NCI-H187 treated with DMSO at 0.1 percent for 48 hours (cell line): Measurements from ENCODE around the gene GALT.

Experiments
- DNase-seq: peaks from one replicate; lab custom pipeline; 2025; lab: John Stamatoyannopoulos, UW

GALT gene

DNA sequence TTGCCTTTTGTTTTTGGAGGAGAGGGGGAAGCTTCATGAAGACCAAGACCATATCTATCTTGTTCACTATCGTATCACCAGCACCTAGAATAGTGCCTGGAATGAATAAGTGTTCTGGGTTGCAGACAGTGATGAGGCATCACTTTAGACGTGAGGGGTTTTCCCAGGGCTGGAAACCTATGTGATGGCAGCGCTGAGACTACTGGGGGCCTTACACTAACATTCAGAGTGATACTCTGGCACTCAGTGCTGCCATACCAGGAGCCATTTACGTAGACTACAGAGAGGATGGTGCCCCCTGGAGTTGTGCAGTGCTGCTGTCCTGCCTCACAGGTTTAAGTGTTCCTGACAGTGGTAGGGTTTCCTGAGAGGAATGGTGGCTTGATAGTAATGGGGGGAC is 37.7 kb downstream of the GALT start:
- DNase-seq, result no peak

DNA sequence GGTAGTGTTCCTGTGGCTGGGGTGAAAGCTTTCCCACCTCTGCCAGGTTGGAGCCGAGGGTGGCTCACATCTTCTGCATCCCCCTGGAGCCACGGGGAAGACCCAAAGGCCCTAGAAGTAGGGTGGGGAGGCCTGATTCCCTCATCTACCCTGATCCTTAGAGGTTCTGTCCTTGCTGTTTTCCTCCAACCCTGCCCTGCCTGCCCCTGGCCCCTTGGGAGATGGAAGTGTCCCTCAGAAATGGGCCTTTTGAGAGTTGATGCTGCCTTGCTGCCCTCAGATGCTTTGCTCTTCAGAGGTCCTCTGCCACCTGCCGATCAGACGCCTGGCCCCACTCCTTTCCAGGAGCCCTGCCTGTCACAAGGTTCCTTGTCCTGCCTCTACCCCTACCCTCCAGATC is 38.3 kb downstream of the GALT start:
- no peak for DNase-seq

DNA sequence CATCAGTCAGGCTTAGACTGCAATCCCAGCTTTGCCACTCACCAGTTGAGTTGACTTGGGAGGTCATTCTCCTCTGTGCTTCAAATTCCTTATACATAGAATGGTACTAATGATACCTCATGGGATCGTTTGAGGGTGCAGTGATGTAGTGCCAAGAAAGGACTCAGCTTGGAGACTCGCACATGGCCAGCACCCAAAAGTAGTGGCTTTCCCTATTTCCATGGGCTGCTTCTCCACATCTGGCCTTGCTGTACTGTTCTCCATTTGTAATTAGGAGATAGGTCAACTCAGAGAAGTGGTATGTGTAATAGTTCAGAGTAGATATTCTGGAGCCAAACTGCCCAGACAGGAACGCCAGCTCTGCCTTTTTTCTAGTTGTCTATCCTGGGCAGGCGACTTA is 39.1 kb downstream of the GALT start:
- DNase-seq, result no peak

- no peak for DNase-seq
Measured at GRCh38 chr9:34686231-34686630, 39.8 kb downstream of the GALT start.

- DNase-seq, result no peak
Measured at GRCh38 chr9:34686732-34687131, 40.3 kb downstream of the GALT start.

DNA sequence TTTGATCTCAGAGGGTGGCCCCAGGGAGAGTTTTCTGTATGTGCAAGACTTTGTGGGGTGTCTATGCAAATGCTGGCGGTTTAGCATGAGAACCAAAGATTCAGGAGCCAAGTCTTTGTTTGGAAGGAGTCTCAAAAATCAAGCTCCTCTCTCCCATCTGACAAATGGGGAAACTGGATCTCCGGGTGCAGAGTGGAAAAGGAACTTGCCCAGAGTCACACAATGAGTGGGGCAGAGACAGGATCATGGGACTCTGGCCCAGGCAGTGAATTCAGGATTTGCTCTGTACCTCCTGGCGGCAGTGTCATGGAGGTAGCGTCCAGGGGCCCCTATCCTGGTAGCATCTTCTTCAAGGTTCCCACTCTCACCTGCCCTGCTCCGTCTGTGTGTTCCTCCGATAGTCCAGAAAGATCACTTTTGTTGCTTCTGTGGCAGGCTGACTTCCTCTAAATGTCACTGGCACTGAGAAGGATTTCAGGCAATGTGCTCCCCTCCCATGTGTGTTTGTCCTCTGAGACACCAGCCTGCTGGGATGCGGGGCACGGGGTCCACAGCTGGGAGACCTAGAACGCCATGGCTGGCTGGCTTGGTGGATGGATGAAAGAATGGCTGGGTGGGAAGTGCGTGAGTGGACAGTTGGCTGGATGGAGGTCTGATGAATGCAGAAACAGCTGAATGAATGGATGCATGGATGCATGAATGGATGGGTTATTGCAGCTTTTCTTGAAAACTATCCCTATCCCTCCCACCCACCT is 41.0 kb downstream of the GALT start:
- no peak for DNase-seq

DNA sequence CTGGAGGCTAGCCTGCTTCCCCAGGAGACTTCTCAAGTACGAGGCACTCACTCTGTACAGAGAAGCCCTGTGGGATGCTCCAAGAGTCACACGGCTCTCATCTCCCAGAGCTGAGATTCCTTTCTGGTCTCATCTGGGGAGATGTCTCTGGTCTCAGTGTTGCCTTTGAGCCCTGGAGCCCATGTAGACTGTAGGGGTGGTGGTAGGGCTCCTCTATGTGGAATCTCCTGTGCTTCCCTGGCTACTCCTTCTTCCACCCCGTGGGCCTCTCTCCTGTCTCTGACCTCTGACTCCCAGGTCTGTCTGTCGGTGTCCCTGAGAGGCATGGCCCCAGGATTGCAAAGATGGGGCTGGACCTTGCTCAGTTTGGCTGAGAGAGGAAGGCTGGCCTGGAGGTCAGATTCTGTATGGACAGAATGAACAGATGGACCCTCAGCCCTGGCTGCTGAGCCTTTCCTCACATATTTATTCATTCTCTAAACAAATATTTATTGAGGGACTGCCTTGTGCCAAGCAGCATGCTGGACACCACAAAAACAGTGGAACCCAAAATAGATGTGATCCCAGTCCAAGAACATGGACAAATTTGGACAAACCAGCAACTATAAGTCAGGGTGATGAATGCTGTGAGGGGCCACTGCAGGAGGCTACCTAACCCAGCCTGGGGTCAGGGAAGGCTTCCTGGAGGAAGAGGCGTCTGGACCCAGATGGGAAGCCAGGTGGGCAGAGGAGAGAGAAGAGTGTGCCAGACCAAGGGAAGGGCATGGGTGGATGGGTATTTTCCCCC is 42.0 kb downstream of the GALT start:
- DNase-seq, result no peak

- no peak for DNase-seq
Measured at GRCh38 chr9:34689116-34689470, 42.6 kb downstream of the GALT start.

- DNase-seq, result no peak
Measured at GRCh38 chr9:34689512-34689911, 43.0 kb downstream of the GALT start.

DNA sequence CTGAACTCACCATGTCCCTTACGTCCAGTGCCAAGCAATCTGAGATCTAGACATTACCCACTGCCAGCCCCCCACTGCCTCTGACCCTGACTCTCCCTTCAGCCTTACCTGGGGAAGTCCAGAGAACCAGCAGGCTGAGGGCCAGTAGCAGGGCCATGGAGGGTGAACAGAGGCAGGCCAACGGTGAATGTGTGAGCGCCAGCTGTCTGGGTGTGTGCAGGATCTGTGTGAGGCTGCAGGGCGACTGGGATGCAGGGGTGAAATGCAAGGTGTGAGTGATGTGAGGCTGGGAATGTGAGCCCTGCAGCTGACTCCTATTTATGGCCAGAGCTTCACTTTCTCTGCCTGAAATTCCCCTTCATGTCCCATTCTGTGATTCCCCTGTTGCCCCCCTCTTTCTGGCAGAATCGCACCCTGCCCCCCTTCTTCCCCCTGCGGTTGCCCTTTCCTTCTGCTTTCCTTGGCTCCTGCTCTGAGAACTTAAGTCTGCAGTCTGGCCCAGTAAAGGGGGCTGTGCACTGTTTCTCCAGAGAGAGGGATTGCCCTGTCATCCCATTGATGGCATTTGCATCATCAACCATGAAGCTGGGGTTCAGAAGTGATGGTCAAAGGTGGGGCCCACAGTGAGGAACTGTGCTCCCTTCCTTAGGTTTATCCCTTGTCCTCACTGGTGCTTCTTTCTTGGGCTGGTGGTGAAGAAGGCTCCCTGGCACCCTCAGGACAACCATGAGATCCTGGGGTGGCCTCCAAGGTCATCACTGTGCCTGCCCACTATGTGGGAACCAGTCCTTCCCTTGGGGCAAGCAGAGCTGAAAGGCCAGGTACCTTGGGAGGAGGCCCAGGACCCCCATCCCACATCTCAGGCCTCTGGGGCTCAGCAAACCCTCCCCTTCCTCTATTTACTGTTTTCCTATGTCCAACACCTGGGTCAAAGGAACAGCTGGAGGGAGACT is 44.8 kb downstream of the GALT start, which contains the start of gene CCL19:
Gene CCL19, minus strand, starts transcription at position 294 of the 953 bp plus-strand sequence. Its CDS starts 137 bp downstream, at position 157.
- no peak for DNase-seq

DNA sequence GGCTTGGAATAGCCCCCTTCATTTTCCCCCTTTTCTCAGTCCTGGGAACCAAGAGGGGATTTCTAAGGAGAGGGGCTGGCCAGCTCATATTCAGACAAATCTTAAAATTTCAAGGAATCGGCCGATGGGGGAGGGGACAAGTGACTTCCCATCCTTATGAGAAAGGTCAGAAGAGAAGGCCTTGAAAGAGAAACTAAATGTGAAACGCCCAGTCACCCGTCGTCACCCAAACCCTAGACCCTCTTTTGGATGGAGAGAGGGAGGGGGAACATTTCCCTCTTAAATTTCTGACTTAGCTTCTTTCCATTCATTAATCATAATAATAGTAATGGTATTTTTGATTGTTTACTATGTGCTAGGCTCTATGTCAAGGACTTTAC is 45.5 kb downstream of the GALT start:
- DNase-seq, result no peak

DNA sequence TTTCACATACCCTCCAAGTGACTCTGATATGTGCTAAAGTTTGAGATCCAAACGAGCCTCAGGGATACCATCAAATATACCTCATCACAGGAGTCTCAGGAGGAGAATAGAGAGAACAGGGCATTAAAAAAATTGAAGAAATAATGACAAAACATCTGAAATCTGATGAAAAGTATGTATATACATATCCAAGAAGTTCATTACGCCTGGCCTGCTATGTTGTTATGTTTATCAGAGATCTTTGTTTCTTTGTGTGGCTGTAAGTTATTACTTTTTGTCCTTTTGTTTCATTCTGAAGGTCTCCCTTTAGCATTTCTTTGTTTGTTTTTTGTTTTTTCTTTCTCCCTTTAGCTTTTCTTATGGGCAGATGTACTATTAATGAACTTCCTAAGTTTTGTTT is 47.1 kb downstream of the GALT start:
- DNase-seq, result no peak

DNA sequence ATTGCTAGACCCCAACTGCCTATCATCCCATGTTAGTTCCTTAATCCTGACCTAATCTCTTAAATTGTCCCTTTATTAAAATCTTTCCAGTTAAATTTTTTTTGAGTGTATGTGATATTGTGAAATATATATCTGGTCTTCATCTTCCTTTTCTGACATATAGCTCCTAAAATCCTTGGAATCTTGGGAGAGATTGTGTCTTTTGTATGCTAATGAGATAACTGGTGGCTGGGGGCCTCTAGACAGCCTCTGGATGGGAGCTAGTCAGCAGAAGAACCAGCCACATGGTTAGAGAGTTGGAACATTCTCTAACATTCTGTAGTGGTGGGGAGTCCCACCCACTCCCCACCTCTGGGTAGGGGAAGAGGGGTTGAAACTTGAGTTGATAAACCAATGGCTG is 48.3 kb downstream of the GALT start:
- DNase-seq, result no peak
